ENCODE data around the gene ADGRD1. TPM values are rescaled to one million over a fixed set of nuclear protein-coding genes. Genes with fewer than 3 reads are reported as not detected.

ADGRD1 gene
- total and polyA plus RNA-seq, 2 of the 8 experiments (the other 6 are each of a cell fraction or from before 2014, with no cell fraction given), result 0.36 to 0.48 TPM

DNA sequence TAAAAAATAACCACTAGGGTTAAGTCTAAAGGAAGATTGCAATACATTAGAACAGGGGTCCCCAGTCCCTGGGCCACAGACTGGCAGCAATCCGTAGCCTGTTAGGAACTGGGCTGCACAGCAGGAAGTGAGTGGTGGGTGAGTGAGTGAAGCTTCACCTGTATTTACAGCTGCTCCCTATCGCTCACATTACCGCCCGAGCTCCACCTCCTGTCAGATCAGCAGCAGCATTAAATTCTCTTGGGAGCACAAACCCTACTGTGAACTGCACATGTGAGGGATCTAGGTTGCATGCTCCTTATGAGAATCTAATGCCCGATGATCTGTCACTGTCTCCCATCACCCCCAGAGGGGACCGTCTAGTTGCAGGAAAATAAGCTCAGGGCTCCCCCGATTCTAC lies 15.5 kb downstream of the ADGRD1 start (continued):
- TF ChIP-seq MAFK (IDR thresholded peaks at IDR 0.05; ENCODE audit: low read depth, low read length), result no peak

All from H1 (cell line).